A549 (cell line): ENCODE results near the gene RUFY1. TPM values are rescaled to one million over a fixed set of nuclear protein-coding genes. Genes with fewer than 3 reads are reported as not detected.

Experiments
- ATAC-seq, 2 experiments: fragments of 200-7000 bp in 1 of 2; fragments of >200 bp in 1 of 2; cut with Nextera tagmentation in 1 of 2; cut with Tn5 transposase in 1 of 2; 3 replicates each; pipeline versions ENCODE4 v1.8.0 to v1.9.1; 2018 to 2020; ENCODE audit warnings: mild to moderate bottlenecking in 1 of 2, moderate library complexity in 1 of 2
- CTCF ChIA-PET: fragments of 300-600 bp; sonication (Branson Sonifier 250); formaldehyde crosslinking; extraction: SDS; loops from one replicate; lab custom pipeline; 2021; ENCODE audit warnings: antibody characterized with exemption, inconsistent platforms; lab: Yijun Ruan, JAX
- POLR2A ChIA-PET: fragments of 350-600 bp; formaldehyde crosslinking; extraction: SDS; loops from one replicate; lab custom pipeline; 2021; ENCODE audit warnings: antibody characterized with exemption, inconsistent platforms; lab: Yijun Ruan, JAX
- DNase-seq, 2 experiments: peaks; one replicate each; pipeline versions ENCODE4 v3.0.0 to v3.0.0-alpha.2; 2011 to 2016; ENCODE audit warnings: low read depth in 1 of 2, low spot score in 1 of 2
- FAIRE-seq: peaks from 2 replicates; lab custom pipeline; 2011; peaks lifted over from hg19 to GRCh38; lab: Jason Lieb, UNC
- H3K27ac ChIP-seq, 2 experiments: fragments of >200 bp; sonication (Bioruptor Twin); formaldehyde crosslinking; 3 replicates each; pipeline ENCODE4 v1.5.1; 2016 to 2017
- H3K4me1 ChIP-seq: fragments of >200 bp; sonication (Bioruptor Twin); formaldehyde crosslinking; 3 replicates; pipeline ENCODE4 v1.6.1; 2016
- H3K4me2 ChIP-seq: fragments of >200 bp; sonication (Bioruptor Twin); formaldehyde crosslinking; 3 replicates; pipeline ENCODE4 v1.6.1; 2016
- H3K4me3 ChIP-seq: fragments of >200 bp; sonication (Bioruptor Twin); formaldehyde crosslinking; 3 replicates; pipeline ENCODE4 v1.5.1; 2016
- H3K9me3 ChIP-seq: fragments of >200 bp; sonication (Bioruptor Twin); formaldehyde crosslinking; 3 replicates; pipeline ENCODE4 v1.6.1; 2016
- ATOH8 ChIP-seq: fragments of 250-450 bp; sonication (Bioruptor Pico); IDR thresholded peaks from 2 replicates; pipeline ENCODE4 v1.5.0; 2020; ENCODE audit warnings: low read depth, mild to moderate bottlenecking, moderate library complexity
- CBX8 ChIP-seq: fragments of 200-600 bp; sonication (generic); IDR thresholded peaks from 2 replicates; pipeline ENCODE4 v1.6.1; 2016
- CHD2 ChIP-seq: fragments of 150-350 bp; IDR thresholded peaks from 2 replicates; pipeline ENCODE4 v1.6.1; 2014; ENCODE audit warnings: low read length; ENCODE audit not compliant: partially characterized antibody
- EHF ChIP-seq: fragments of 250-450 bp; sonication (Bioruptor Pico); IDR thresholded peaks from 2 replicates; pipeline ENCODE4 v1.5.0; 2020; ENCODE audit warnings: mild to moderate bottlenecking
- EHMT2 ChIP-seq: fragments of 200-600 bp; sonication (generic); IDR thresholded peaks from 2 replicates; pipeline ENCODE4 v1.6.1; 2016; ENCODE audit warnings: antibody characterized with exemption, low read depth, mild to moderate bottlenecking, moderate library complexity
- EP300 ChIP-seq, 2 experiments: fragments of >200 bp; sonication (Bioruptor Twin); formaldehyde crosslinking; IDR thresholded peaks; 2 replicates in 1 of 2; 3 replicates in 1 of 2; pipeline ENCODE4 v1.6.1; 2016 to 2017
- ESRRA ChIP-seq: fragments of 150-350 bp; IDR thresholded peaks from 2 replicates; pipeline ENCODE4 v1.6.1; 2014; ENCODE audit warnings: mild to moderate bottlenecking, low read length, borderline replicate concordance
- FOSL2 ChIP-seq, 2 experiments: fragments of 450-650 bp in 1 of 2; fragments of >200 bp in 1 of 2; sonication (Bioruptor Twin) in 1 of 2; formaldehyde crosslinking; IDR thresholded peaks; 2 replicates each; pipeline versions ENCODE4 v1.5.0 to v1.6.1; 2016 to 2020; ENCODE audit warnings: mild to moderate bottlenecking in 1 of 2, moderate library complexity in 1 of 2
- GATA3 ChIP-seq: IDR thresholded peaks from 2 replicates; pipeline ENCODE4 v1.6.1; 2012; ENCODE audit warnings: borderline replicate concordance
- HDAC2 ChIP-seq: fragments of 200-600 bp; sonication (generic); IDR thresholded peaks from 2 replicates; pipeline ENCODE4 v1.6.1; 2016
- HOXA7 ChIP-seq: fragments of 250-450 bp; sonication (Bioruptor Pico); IDR thresholded peaks from 2 replicates; pipeline ENCODE4 v1.5.0; 2020; ENCODE audit warnings: mild to moderate bottlenecking, moderate library complexity
- HOXB5 ChIP-seq: fragments of 250-450 bp; sonication (Bioruptor Pico); IDR thresholded peaks from 2 replicates; pipeline ENCODE4 v1.5.0; 2020; ENCODE audit warnings: mild to moderate bottlenecking, moderate library complexity
- JUN ChIP-seq, 2 experiments: fragments of >200 bp; sonication (Bioruptor Twin); formaldehyde crosslinking; IDR thresholded peaks; 2 replicates in 1 of 2; 3 replicates in 1 of 2; pipeline ENCODE4 v1.6.1; 2016 to 2017
- KDM1A ChIP-seq: fragments of 200-600 bp; sonication (generic); IDR thresholded peaks from 2 replicates; pipeline ENCODE4 v1.6.1; 2016; ENCODE audit warnings: low read depth, mild to moderate bottlenecking
- MAZ ChIP-seq: fragments of 150-350 bp; IDR thresholded peaks from 2 replicates; pipeline ENCODE4 v1.6.1; 2014; ENCODE audit warnings: antibody characterized with exemption, low read depth, low read length, borderline replicate concordance
- NR3C1 ChIP-seq: fragments of >200 bp; sonication (Bioruptor Twin); formaldehyde crosslinking; IDR thresholded peaks from 3 replicates; pipeline ENCODE4 v1.6.1; 2017
- POLR2AphosphoS2 ChIP-seq: conservative IDR thresholded peaks from 2 replicates; pipeline ENCODE4 v1.6.1; 2012; ENCODE audit warnings: low read length, improper control_type of control experiment, inconsistent platforms
- RNF2 ChIP-seq: fragments of 200-600 bp; sonication (generic); IDR thresholded peaks from 2 replicates; pipeline ENCODE4 v1.6.1; 2016; ENCODE audit warnings: low read depth, mild to moderate bottlenecking, antibody characterized with exemption, moderate library complexity, borderline replicate concordance
- SREBF2 ChIP-seq: fragments of 450-650 bp; IDR thresholded peaks from 2 replicates; pipeline ENCODE4 v1.6.1; 2014; ENCODE audit warnings: mild to moderate bottlenecking, moderate library complexity
- USF2 ChIP-seq: fragments of 450-650 bp; IDR thresholded peaks from 2 replicates; pipeline ENCODE4 v1.6.1; 2014; ENCODE audit warnings: antibody characterized with exemption
- ZFP36 ChIP-seq: fragments of 450-650 bp; IDR thresholded peaks from 2 replicates; pipeline ENCODE4 v1.6.1; 2014; ENCODE audit warnings: borderline replicate concordance; ENCODE audit not compliant: partially characterized antibody
- ZNF302 ChIP-seq: fragments of 250-450 bp; sonication (Bioruptor Pico); IDR thresholded peaks from 2 replicates; pipeline ENCODE4 v1.9.0; 2021; ENCODE audit warnings: inconsistent platforms, mild to moderate bottlenecking, moderate library complexity
- ZSCAN20 ChIP-seq: fragments of 250-450 bp; sonication (Bioruptor Pico); IDR thresholded peaks from 2 replicates; pipeline ENCODE4 v1.8.0; 2022; ENCODE audit warnings: mild to moderate bottlenecking, moderate library complexity
- WGBS: methylation state at CpG from one replicate; pipeline ENCODE4 v1.1.6; 2017; ENCODE audit errors: missing lambda C conversion rate; 5-methylcytosine and 5-hydroxymethylcytosine counted together
- polyA plus RNA-seq, 4 experiments: library from polyadenylated mRNA; depleted of rRNA in 3 of 4; stranded (reverse); fragments of >200 nt; fragmentation: RNase III in 1 of 4; extraction: RNeasy Plus Mini Kit Qiagen cat#74134 plus additional on column Dnase treatment in 1 of 4; gene quantifications; 2 replicates in 3 of 4; 3 replicates in 1 of 4; pipeline ENCODE4 v1.2.3, GENCODE V29; 2011 to 2017
- TF ChIP-seq, protein P1 (sequence below): IDR thresholded peaks from 2 replicates; pipeline ENCODE4 v1.6.1; 2012
- TF ChIP-seq, protein P2 (sequence below): fragments of 150-350 bp; IDR thresholded peaks from 2 replicates; pipeline ENCODE4 v1.6.1; 2014; ENCODE audit warnings: low read depth, mild to moderate bottlenecking, low read length

Gene RUFY1
- polyA plus RNA-seq, 2 of the 4 experiments (the other 2 are of a cell fraction): 33.7 to 39.5 TPM

DNA sequence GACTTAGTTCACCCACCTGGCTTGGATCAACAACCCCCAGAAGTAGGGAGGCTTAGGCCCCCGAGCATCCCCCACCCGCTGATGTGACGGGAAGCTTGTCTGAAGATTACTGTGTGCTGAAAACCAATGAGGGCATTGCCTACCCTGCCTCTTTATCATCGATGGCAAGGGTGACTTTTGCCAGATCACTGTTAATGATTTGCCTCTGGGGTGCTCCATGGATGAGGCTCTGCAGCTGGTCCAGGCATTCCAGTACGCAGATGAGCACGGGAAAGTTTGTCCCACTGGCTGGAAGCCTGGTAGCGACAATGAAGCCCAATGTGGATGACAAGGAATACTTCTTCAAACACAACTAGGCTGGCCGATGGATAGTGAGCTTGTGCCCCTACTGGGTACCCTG lies 22.0 kb downstream of the RUFY1 start:
- Histone ChIP-seq H3K27ac (no peak overlapping the region), H3K4me1 (no peaks in the 10 kb centered on the region), H3K4me3 (no peak overlapping the region), H3K4me2 (no peak overlapping the region), H3K9me3 (no peaks in the 10 kb centered on the region)
- ATAC-seq (no peak), FAIRE-seq (no peak), DNase-seq (no peak)
- WGBS: 88% methylated on average over 5 of the region's 8 CpGs
- TF ChIP-seq ESRRA (no peak), CHD2 (no peak), POLR2AphosphoS2 (no peak), SREBF2 (no peak), EHMT2 (no peak), ZNF302 (no peak), ZFP36 (no peak), KDM1A (no peak), NR3C1 (no peak), ZSCAN20 (CRISPR knock-in tag) (no peak), HOXA7 (CRISPR knock-in tag) (no peak), EP300 (IDR thresholded peaks at IDR 0.05) (no peak), RNF2 (no peak), JUN (IDR thresholded peaks at IDR 0.05) (no peak), CBX8 (no peak), FOSL2 (IDR thresholded peaks at IDR 0.05) (no peak), FOSL2 (CRISPR knock-in tag; IDR thresholded peaks at IDR 0.05) (no peak), HOXB5 (no peak), HDAC2 (no peak)
- TF ChIP-seq, protein P1, sequence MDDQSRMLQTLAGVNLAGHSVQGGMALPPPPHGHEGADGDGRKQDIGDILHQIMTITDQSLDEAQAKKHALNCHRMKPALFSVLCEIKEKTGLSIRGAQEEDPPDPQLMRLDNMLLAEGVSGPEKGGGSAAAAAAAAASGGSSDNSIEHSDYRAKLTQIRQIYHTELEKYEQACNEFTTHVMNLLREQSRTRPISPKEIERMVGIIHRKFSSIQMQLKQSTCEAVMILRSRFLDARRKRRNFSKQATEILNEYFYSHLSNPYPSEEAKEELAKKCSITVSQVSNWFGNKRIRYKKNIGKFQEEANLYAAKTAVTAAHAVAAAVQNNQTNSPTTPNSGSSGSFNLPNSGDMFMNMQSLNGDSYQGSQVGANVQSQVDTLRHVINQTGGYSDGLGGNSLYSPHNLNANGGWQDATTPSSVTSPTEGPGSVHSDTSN: no peak
- TF ChIP-seq, protein P2, sequence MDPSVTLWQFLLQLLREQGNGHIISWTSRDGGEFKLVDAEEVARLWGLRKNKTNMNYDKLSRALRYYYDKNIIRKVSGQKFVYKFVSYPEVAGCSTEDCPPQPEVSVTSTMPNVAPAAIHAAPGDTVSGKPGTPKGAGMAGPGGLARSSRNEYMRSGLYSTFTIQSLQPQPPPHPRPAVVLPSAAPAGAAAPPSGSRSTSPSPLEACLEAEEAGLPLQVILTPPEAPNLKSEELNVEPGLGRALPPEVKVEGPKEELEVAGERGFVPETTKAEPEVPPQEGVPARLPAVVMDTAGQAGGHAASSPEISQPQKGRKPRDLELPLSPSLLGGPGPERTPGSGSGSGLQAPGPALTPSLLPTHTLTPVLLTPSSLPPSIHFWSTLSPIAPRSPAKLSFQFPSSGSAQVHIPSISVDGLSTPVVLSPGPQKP: no peak
- ChIA-PET POLR2A (no interaction called here), CTCF (interaction anchor here (1.8 kb wide), 1 partner anchor 1338 kb away, joined by 6 read pairs; no protein-coding TSS in a partner anchor)

GRCh38 chr5:179577286-179577960 lies 27.1 kb downstream of the RUFY1 start:
- no peak for FAIRE-seq
- no peak overlapping the region for H3K4me3 ChIP-seq
- H3K4me1 ChIP-seq: no peaks in the 10 kb centered on the region
- no peaks in the 10 kb centered on the region for H3K9me3 ChIP-seq
- no peak for TF ChIP-seq USF2
- TF ChIP-seq GATA3: no peak
- TF ChIP-seq MAZ: no peak
- no peak for TF ChIP-seq ATOH8
- TF ChIP-seq KDM1A: no peak
- no peak for TF ChIP-seq CHD2
- TF ChIP-seq EHF: no peak
- DNase-seq: no peak
- ChIA-PET CTCF (no interaction called here), POLR2A (no interaction called here)
- WGBS: 97% methylated on average over 26 of the region's 42 CpGs
- no peak overlapping the region for H3K4me2 ChIP-seq
- no peak for ATAC-seq
- no peak overlapping the region for H3K27ac ChIP-seq
